HUES48 (cell line): Measurements from ENCODE around the gene BMPR1A.
"Not testable (repeated sequence)": the region's sequence is repeated elsewhere in the genome, so short reads cannot be mapped to it uniquely, and the experiment has no call there.

Experiments
- H3K27ac ChIP-seq: one replicate; pipeline ENCODE4 v1.7.0; 2013; ENCODE audit warnings: low read depth, low read length, inconsistent platforms
- H3K27me3 ChIP-seq: 2 replicates; pipeline ENCODE4 v1.6.1; 2013; ENCODE audit warnings: mild to moderate bottlenecking, low read length; ENCODE audit not compliant: control insufficient read depth, insufficient read depth
- H3K36me3 ChIP-seq: 2 replicates; pipeline ENCODE4 v1.6.1; 2013; ENCODE audit warnings: low read length; ENCODE audit not compliant: control insufficient read depth, insufficient read depth
- H3K4me1 ChIP-seq: 2 replicates; pipeline ENCODE4 v1.6.1; 2013; ENCODE audit warnings: mild to moderate bottlenecking, low read length; ENCODE audit not compliant: control insufficient read depth, insufficient read depth
- H3K4me3 ChIP-seq: 2 replicates; pipeline ENCODE4 v1.5.1; 2013; ENCODE audit warnings: mild to moderate bottlenecking, low read depth, low read length
- H3K9ac ChIP-seq: 2 replicates; pipeline ENCODE4 v1.6.1; 2013; ENCODE audit warnings: mild to moderate bottlenecking, low read depth, low read length, moderate library complexity
- H3K9me3 ChIP-seq: 2 replicates; pipeline ENCODE4 v1.6.1; 2013; ENCODE audit warnings: low read length; ENCODE audit not compliant: control insufficient read depth, insufficient read depth

BMPR1A gene

DNA sequence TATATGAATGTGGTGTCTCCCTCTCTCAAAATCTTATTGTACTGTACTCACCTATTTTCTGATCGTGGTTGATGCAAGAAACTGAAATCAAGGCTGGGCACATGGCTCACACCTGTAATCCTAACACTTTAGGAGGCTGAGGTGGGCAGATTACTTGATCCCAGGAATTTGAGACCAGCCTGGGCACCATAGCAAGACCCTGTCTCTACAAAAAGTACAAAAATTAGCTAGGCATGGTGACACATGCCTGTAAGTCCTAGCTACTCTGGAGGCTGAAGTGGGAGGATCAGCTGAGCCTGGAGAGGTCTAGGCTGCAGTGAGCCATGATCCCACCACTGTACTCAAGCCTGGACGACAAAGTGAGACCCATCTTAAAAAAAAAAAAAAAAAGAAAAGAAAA is 185.0 kb downstream of the BMPR1A start:
- H3K4me1 ChIP-seq = peaks cover 4% of the 10 kb centered on the region; the same call in 1 of the 2 replicates
- H3K27ac ChIP-seq = no peak overlapping the region
- H3K27me3 ChIP-seq = no peaks in the 10 kb centered on the region
- no peaks in the 10 kb centered on the region for H3K36me3 ChIP-seq
- H3K9ac ChIP-seq = no peak overlapping the region
- no peaks in the 10 kb centered on the region for H3K9me3 ChIP-seq
- H3K4me3 ChIP-seq = no peak overlapping the region

DNA sequence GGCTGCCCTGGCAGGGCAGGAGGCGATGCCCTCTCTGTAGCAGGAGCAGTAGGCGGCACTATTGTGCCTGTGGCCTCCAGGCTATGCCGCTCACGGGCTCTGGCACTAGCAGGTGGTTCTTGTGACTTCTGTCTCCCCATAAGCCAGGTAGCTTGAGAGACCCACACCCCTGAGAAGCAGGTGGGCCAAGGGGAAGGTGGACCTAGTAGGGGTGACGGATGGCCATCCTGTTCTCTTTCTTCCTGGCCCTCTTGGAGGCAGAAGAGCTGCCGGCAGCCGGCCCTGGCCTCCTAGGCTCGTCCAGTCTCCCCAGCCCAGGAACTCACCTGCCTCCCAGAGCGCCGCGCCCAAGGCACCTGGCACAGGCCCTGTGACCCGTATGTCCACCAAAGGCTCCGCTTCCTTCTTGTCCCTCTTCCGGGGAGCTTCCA is 185.6 kb downstream of the BMPR1A start:
- no peak overlapping the region for H3K27ac ChIP-seq
- no peaks in the 10 kb centered on the region for H3K27me3 ChIP-seq
- H3K36me3 ChIP-seq = no peaks in the 10 kb centered on the region
- no peak overlapping the region for H3K9ac ChIP-seq
- H3K4me1 ChIP-seq = peaks cover 4% of the 10 kb centered on the region; the same call in 1 of the 2 replicates
- H3K9me3 ChIP-seq = no peaks in the 10 kb centered on the region
- no peak overlapping the region for H3K4me3 ChIP-seq

DNA sequence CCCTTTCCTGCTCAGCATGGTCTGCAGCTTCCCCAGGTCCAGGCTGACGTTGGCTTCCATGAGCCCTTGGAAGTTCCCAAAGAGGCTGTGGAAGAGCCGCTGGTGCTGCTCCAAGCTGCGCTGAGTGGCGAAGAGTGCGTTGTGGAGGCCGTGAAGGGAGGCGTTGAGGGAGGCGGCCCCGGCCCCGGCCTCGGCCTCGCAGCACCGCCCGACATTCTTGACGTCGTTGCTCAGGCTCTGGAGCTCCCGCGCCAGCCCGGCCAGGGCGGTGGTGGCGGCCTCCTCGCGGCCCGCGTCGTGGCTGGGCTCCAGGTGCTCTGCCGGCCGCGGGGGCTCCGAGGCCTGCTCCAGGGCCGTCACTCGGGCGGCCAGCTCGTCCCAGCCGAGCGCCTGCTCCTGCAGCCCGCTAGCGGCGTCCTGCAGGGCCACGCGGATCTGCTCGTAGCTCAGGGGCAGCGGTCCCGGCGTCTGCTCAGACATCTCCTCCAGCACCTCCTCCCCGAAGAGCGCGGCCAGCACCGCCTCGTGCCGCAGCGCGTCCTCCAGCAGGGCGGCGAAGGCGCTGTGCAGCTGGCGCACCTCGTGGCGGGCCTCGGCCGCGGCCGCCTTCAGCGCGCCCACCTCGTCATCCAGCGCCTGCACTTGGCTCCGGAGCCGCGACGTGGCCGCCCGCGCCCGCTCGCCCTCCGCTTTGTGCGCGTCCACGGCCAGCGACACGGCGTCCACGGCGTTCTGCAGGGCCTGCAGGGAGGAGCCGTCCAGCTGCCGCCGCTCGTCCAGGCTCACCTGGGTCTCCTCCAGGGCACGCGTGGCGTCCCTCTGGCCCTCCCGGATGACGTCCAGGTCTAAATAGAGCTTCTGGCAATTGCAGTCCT is 186.3 kb downstream of the BMPR1A start:
- Histone ChIP-seq H3K9ac (no peak overlapping the region), H3K4me1 (peaks cover 4% of the 10 kb centered on the region; the same call in 1 of the 2 replicates), H3K36me3 (no peaks in the 10 kb centered on the region), H3K9me3 (no peaks in the 10 kb centered on the region), H3K27me3 (no peaks in the 10 kb centered on the region), H3K27ac (no peak overlapping the region), H3K4me3 (no peak overlapping the region)

DNA sequence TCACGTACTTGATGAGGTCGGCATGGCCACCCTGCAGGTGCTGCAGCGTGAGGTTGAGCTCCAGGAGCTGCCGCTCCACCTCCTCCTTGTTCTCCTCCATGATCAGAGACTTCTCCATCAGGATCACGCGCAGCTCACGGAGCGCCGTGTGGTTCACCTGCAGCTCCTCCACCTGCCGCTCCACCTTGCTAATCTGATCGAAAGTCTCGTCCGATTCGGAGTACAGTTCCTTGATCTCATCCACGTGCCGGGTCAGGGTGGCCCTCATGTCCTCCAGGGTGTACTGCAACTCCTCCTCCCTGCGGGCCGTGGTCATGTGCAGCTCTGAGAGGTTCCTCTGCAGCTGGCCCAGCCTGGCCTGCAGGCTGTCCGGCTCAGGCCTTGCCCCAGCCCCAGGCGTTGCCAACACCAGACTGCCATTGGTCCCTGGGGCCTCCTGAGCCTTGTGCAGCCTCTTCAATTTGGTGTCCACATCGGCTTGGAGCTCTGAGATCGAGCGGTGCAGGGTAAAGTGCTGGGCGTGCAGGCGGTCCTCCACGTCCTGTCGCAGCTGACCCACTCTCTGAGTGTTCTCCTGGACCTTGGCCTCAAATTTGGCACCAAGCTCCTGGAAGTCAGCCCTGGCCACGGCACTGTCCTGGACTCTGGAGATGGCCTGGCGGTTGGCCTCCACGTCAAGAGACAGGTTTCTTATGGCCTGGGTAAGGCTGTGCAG is 187.1 kb downstream of the BMPR1A start:
- Histone ChIP-seq H3K4me3 (no peak overlapping the region), H3K9ac (no peak overlapping the region), H3K27ac (no peak overlapping the region), H3K9me3 (no peaks in the 10 kb centered on the region), H3K27me3 (no peaks in the 10 kb centered on the region), H3K36me3 (no peaks in the 10 kb centered on the region), H3K4me1 (peaks cover 4% of the 10 kb centered on the region; the same call in 1 of the 2 replicates)

DNA sequence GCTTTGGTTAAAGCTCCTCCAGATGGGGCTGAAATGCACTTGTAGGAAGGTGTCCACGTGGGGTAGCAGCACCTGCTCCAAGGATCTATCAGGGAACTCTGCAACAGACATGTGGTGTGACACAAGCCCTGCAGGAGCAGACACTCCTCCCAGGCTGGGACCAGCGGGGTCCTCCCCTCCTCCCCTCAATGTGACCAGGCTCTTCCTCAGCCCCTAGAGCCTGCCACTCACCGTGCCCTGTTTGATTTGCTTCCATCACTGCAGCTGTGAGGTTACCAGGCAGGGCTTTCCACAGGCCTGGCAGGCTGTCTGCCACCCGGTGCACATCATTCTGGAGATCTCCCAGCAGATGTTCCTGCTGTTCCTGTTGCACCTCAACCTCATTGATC is 187.6 kb downstream of the BMPR1A start:
- Histone ChIP-seq H3K36me3 (no peaks in the 10 kb centered on the region), H3K9me3 (no peaks in the 10 kb centered on the region), H3K27ac (no peak overlapping the region), H3K9ac (no peak overlapping the region), H3K27me3 (no peaks in the 10 kb centered on the region), H3K4me1 (peaks cover 4% of the 10 kb centered on the region; the same call in 1 of the 2 replicates), H3K4me3 (no peak overlapping the region)

DNA sequence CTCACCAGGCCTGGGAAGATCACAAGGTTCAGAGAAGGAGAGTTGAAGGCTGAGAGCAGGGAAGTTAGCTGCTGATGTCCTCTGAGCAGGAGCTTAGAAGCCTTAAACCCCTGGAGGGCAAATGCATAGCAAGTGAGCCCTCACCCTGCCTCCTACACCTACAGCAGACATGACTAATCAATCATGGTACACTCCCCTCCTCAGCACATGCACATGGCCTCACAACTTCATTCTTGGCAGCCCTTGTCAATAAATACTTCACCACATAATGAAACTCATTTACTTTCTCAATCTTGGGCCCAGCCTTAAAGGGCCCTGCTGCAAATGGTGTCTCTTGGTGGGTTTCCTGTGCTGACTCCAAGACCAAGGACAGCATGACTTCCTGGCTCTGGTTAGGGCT is 188.1 kb downstream of the BMPR1A start:
- Histone ChIP-seq H3K27ac (no peak overlapping the region), H3K4me3 (no peak overlapping the region)

DNA sequence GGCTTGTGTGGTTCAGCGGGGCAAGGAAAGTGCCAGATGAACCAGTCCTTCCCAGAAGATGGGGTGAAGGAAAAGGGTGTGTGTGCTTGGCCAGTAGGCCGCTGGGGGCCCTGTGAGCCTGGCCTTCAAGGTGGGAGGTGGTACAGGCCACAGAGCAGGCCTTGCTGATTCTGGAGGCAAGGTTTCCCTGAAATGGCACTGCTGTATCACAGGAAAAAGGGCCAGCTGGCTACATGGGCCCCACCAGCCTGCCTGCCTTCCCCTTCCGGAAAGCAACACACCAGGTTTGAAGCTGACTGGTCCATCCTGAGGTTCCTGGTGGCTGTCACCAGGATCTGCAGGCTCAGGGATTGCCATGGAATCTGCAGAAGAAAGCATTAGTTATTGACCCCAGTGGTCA is 188.5 kb downstream of the BMPR1A start:
- no peaks in the 10 kb centered on the region for H3K27me3 ChIP-seq
- H3K9me3 ChIP-seq = no peaks in the 10 kb centered on the region

More for the DNA sequence above, 188.1 kb downstream of the BMPR1A start:
- Histone ChIP-seq H3K9me3 (no peaks in the 10 kb centered on the region), H3K9ac (no peak overlapping the region), H3K36me3 (no peaks in the 10 kb centered on the region), H3K4me1 (peaks cover 4% of the 10 kb centered on the region; the same call in 1 of the 2 replicates), H3K27me3 (no peaks in the 10 kb centered on the region)

DNA sequence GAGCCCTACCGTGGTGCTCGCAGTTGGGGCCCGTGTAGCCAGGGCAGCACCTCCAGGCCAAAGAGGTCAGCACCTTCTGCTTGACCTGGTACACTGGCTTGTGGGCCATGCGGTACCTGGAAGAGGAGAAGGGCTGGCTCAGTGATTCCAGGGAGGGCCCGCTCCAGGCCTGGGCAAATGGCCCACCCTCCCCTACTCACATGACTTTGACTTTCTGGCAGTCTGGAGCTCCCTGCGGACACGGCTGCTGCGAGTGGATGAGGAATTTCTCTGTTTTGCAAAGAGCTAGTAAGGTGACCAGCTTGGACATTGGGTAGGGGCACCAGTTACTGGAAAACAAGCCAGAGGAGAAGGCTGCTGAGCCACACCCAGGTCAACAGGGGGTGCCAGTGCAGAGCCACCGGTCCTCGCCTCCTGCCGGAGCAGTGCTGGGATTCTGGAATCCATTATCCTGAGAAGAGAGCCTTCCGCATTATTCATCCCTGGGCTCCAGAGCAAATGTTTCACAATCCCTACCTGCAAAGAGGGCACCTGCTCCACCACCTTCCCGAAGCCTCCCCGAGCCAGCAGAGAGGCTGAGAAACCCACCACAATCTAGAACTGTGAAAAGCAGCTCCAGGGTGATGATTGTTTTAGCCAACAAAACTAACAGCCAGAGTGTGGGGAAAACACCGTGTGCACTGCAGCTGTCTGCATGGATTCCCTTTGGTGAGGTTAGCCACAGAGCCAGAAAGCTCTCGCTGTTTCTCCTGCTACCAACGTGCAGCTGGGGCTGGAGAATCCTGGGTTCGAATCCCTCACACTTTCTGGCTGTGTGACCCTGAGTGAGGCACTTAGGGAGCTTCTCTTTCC is 189.2 kb downstream of the BMPR1A start:
- H3K9ac ChIP-seq = no peak overlapping the region
- peaks cover 6% of the 10 kb centered on the region for H3K4me1 ChIP-seq
- H3K4me3 ChIP-seq = no peak overlapping the region
- H3K36me3 ChIP-seq = no peaks in the 10 kb centered on the region
- no peaks in the 10 kb centered on the region for H3K27me3 ChIP-seq
- no peaks in the 10 kb centered on the region for H3K9me3 ChIP-seq
- H3K27ac ChIP-seq = no peak overlapping the region

More for the DNA sequence above, 188.5 kb downstream of the BMPR1A start:
- Histone ChIP-seq H3K4me1 (peaks cover 4% of the 10 kb centered on the region; the same call in 1 of the 2 replicates), H3K36me3 (no peaks in the 10 kb centered on the region), H3K27ac (no peak overlapping the region), H3K4me3 (no peak overlapping the region), H3K9ac (no peak overlapping the region)

DNA sequence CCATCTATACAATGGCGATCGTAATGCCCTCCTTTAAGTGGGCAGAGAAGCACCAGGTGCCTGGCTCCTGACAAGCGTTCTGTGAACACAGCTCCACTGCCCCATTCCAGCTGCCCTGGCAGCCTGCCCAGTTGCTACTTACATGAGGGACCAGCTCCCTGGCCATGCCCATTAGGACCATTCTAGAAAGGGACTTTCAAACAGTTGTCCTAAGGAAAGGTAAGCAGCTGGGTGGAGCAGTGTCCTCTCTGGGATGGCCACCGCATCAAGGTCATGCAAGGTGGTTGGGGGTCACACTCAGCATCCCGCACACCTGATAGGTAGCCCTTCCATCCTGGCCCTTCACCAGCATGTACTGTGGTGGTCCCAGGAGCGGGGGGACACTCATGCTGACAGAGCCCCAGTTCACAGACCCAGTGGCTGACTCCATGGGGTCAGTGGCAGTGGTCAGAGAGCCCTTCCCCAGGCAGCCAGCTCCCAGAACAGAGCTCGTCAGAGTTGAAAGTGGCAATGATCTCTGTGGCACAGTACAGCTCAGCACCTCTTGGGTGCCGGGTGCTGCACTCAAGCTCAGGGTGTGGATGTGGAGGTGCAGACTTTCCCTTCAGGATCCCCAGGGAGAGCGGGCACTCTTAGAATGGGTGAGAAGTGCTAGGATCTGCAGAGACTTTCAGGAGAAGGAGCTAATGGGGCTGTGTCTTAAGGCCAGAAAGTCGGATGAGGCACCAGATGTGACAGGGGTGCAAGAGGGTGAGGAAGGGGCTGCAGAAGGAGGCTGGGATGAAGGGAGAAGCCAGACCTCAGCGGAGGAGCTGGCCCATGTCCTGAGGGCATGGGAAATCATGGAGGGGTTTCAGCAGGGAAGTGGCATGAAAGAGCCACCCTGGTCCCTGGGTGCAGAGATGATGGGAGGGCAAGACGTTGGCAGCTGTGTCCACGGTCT is 190.1 kb downstream of the BMPR1A start:
- Histone ChIP-seq H3K9ac (no peak overlapping the region), H3K36me3 (no peaks in the 10 kb centered on the region), H3K27ac (no peak overlapping the region), H3K4me1 (peaks cover 6% of the 10 kb centered on the region), H3K4me3 (no peak overlapping the region), H3K27me3 (no peaks in the 10 kb centered on the region), H3K9me3 (no peaks in the 10 kb centered on the region)

DNA sequence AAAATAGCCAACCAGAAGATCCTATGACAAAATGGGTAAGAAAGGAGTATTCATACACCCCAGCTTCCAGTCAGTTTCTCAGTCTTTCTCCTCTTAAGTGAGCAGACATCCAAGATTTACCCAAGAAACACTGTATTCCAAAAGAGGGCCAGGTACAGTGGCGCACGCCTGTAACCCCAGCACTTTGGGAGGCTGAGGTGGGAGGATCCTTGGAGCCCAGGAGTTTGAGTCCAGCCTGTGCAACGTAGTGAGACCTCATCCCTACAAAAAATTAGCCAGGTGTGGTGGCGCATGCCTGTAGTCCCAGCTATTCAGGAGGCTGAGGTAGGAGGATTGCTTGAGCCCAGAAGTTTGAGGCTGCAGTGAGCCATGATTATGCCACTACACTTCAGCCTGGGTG is 191.4 kb downstream of the BMPR1A start:
- not testable (repeated sequence) for H3K36me3 ChIP-seq, H3K4me1 ChIP-seq, H3K9me3 ChIP-seq, H3K9ac ChIP-seq, H3K27me3 ChIP-seq, H3K4me3 ChIP-seq, H3K27ac ChIP-seq
